ENCODE measurements around the gene CAMTA1. TPM values are rescaled to one million over a fixed set of nuclear protein-coding genes. Genes with fewer than 3 reads are reported as not detected.

CAMTA1 gene
- total RNA-seq, 1 experiment from 2014 or later = 69.5 TPM

GRCh38 chr1:7233237-7233540 is 447.9 kb downstream of the CAMTA1 start:
- Histone ChIP-seq H2AFZ (ENCODE audit: low read depth, low read length, poor library complexity, severe bottlenecking) (no peak overlapping the region), H3K9me3 (ENCODE audit: control insufficient read depth in 1 of 2, insufficient read depth in 1 of 2, low read depth in 1 of 2, low read length in 2 of 2) (no peaks in the 10 kb centered on the region), H3K27me3 (ENCODE audit: insufficient read depth, low read length) (no peaks in the 10 kb centered on the region), H3K4me3 (replicated peaks in 1 of 2; ENCODE audit: low read depth in 1 of 2, low read length in 2 of 2) (no peak overlapping the region), H3K4me1 (ENCODE audit: control insufficient read depth in 1 of 2, insufficient read depth in 2 of 2, low read length in 2 of 2) (peaks cover 7 to 10% of the 10 kb centered on the region in 2 experiments; a peak in 3 of 4 replicates), H3K36me3 (ENCODE audit: control insufficient read depth in 1 of 2, insufficient read depth in 2 of 2, low read length in 2 of 2) (no peaks in the 10 kb centered on the region), H3K9ac (ENCODE audit: low read length) (no peak overlapping the region), H3K79me2 (ENCODE audit: insufficient read depth, low read length) (no peaks in the 10 kb centered on the region), H3K27ac (ENCODE audit: low read depth, low read length) (no peak overlapping the region), H3K9me2 (ENCODE audit: insufficient read depth) (no peaks in the 10 kb centered on the region), H4K20me1 (ENCODE audit: insufficient read depth) (no peaks in the 10 kb centered on the region), H3K4me2 (ENCODE audit: low read length) (no peak overlapping the region)
- BruUV-seq (replicated peaks) = no TSS peak
- intact Hi-C loops (cut with micrococcal nuclease) = no loop called here
- CTCF ChIA-PET = no interaction called here
- POLR2A ChIA-PET = no interaction called here
- no peak for DNase-seq (ENCODE audit: low read depth, low spot score)
- ATAC-seq = no peak
- TF ChIP-seq MAX (IDR thresholded peaks at IDR 0.05) (no peak), REST (IDR thresholded peaks at IDR 0.05; ENCODE audit: low read depth) (no peak), JUND (IDR thresholded peaks at IDR 0.05) (no peak), SIN3A (IDR thresholded peaks at IDR 0.05; ENCODE audit: low read depth) (no peak), SRF (IDR thresholded peaks at IDR 0.05; ENCODE audit: low read depth) (no peak), ELF1 (IDR thresholded peaks at IDR 0.05; ENCODE audit: borderline replicate concordance, low read depth) (no peak), FOSL1 (IDR thresholded peaks at IDR 0.05; ENCODE audit: low read depth) (no peak), EGR1 (IDR thresholded peaks at IDR 0.05; ENCODE audit: low read depth) (no peak), EZH2 (IDR thresholded peaks at IDR 0.05) (no peak), TCF7L2 (IDR thresholded peaks at IDR 0.05; ENCODE audit: borderline replicate concordance, extremely low read depth, insufficient read depth, insufficient read length) (no peak)
- RAD21 ChIA-PET (ENCODE audit: low non-redundant PET in 1 of 2, low total read pairs in 2 of 2, uncharacterized antibody in 2 of 2, unreplicated experiment in 2 of 2) = no interaction called here

All from HCT116 (cell line).